Esophagus squamous epithelium (tissue), 5 donors: ENCODE results near the gene PTPRM. TPM values are rescaled to one million over a fixed set of nuclear protein-coding genes. Genes with fewer than 3 reads are reported as not detected.

ENCODE experiments used
- DNase-seq: peaks from one replicate; lab custom pipeline; 2025; lab: John Stamatoyannopoulos, UW
- H3K27ac ChIP-seq, 4 donors: fragments of 200-600 bp; sonication (generic); one replicate each; pipeline ENCODE4 v1.5.1; 2016 to 2019; ENCODE audit warnings: mild to moderate bottlenecking in 1 of 4
- H3K27me3 ChIP-seq, 4 donors: fragments of 200-600 bp; sonication (generic); 1 replicate in 3 of 4; 2 replicates in 1 of 4; pipeline versions ENCODE4 v1.5.1 to v1.6.0; 2017 to 2021; ENCODE audit warnings: antibody characterized with exemption in 1 of 4
- H3K36me3 ChIP-seq, 3 donors: fragments of 200-600 bp; sonication (generic); one replicate each; pipeline ENCODE4 v1.5.1; 2016 to 2019
- H3K4me1 ChIP-seq, 3 donors: fragments of 200-600 bp; sonication (generic); one replicate each; pipeline ENCODE4 v1.5.1; 2017 to 2019
- H3K4me3 ChIP-seq, 4 donors: fragments of 200-600 bp; sonication (generic); 1 replicate in 3 of 4; 2 replicates in 1 of 4; pipeline ENCODE4 v1.5.1; 2016 to 2019; ENCODE audit warnings: mild to moderate bottlenecking in 2 of 4, moderate library complexity in 1 of 4
- H3K9me3 ChIP-seq, 3 donors: fragments of 200-600 bp; sonication (generic); one replicate each; pipeline ENCODE4 v1.5.1; 2016 to 2019
- POLR2A ChIP-seq, 4 donors: fragments of 450-650 bp; IDR thresholded peaks; one replicate each; pipeline ENCODE4 v1.6.1; 2017; ENCODE audit warnings: antibody characterized with exemption in 4 of 4, mild to moderate bottlenecking in 4 of 4, moderate library complexity in 3 of 4
- WGBS, 2 donors: methylation state at CpG; one replicate each; pipeline ENCODE4 v1.1.5; 2018; 5-methylcytosine and 5-hydroxymethylcytosine counted together
- intact Hi-C: fragments of 100-400 bp; cut with DNase I; formaldehyde crosslinking; loops from one replicate; pipeline ENCODE4 v1.15.0; 2022
- total RNA-seq, 4 donors: library from RNA; depleted of rRNA; stranded (reverse); fragments of >200 nt; gene quantifications; one replicate each; pipeline ENCODE4 v1.1.0, GENCODE V29; 2016
- TF ChIP-seq, protein P1 (sequence below), 6 experiments: fragments of 450-650 bp in 4 of 6; fragments of 200-600 bp in 2 of 6; sonication (generic) in 2 of 6; IDR thresholded peaks; one replicate each; pipeline ENCODE4 v1.5.1; 2016 to 2019; ENCODE audit warnings: antibody characterized with exemption in 6 of 6, mild to moderate bottlenecking in 4 of 6, moderate library complexity in 4 of 6
- donor health status: DM: yes; HTN: yes; CAD: no.

The PTPRM gene
- total RNA-seq, 4 donors from 2014 or later = 6.5 to 38.7 (median 11.1) TPM

DNA sequence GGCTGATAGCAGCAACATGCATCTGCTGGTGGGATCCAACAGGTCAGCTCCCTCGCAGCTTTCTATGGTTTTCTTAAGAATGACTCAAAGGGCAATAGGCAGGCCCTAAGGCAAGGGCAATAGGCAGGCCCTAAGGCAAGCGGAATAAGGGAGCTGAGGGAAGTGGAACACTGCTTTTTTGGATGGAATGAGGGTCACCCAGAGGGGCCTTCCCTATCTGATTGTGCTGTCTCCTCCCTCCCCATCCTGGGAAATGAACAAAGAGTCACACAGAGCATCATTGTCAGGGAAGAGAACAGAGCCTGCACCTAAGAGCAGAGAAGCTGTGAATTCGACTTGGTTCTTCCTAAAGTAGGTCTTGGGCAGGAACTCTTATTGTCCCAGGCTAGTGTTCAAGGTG is 43.3 kb upstream of the PTPRM start:
- 76 to 80% methylated on average over 3 of the region's 3 CpGs for WGBS, 2 donors
- Histone ChIP-seq H3K9me3 (no peaks in the 10 kb centered on the region), H3K4me1 (no peaks in the 10 kb centered on the region), H3K27me3 (peaks cover 0 to 6% (median 0%) of the 10 kb centered on the region in 4 donors), H3K36me3 (no peaks in the 10 kb centered on the region), H3K4me3 (no peak overlapping the region), H3K27ac (no peak overlapping the region)
- TF ChIP-seq, protein P1, sequence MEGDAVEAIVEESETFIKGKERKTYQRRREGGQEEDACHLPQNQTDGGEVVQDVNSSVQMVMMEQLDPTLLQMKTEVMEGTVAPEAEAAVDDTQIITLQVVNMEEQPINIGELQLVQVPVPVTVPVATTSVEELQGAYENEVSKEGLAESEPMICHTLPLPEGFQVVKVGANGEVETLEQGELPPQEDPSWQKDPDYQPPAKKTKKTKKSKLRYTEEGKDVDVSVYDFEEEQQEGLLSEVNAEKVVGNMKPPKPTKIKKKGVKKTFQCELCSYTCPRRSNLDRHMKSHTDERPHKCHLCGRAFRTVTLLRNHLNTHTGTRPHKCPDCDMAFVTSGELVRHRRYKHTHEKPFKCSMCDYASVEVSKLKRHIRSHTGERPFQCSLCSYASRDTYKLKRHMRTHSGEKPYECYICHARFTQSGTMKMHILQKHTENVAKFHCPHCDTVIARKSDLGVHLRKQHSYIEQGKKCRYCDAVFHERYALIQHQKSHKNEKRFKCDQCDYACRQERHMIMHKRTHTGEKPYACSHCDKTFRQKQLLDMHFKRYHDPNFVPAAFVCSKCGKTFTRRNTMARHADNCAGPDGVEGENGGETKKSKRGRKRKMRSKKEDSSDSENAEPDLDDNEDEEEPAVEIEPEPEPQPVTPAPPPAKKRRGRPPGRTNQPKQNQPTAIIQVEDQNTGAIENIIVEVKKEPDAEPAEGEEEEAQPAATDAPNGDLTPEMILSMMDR (IDR thresholded peaks at IDR 0.05) = no peak
- no peak for TF ChIP-seq POLR2A (IDR thresholded peaks at IDR 0.05)
- intact Hi-C loops = no loop called here
- DNase-seq = no peak

DNA sequence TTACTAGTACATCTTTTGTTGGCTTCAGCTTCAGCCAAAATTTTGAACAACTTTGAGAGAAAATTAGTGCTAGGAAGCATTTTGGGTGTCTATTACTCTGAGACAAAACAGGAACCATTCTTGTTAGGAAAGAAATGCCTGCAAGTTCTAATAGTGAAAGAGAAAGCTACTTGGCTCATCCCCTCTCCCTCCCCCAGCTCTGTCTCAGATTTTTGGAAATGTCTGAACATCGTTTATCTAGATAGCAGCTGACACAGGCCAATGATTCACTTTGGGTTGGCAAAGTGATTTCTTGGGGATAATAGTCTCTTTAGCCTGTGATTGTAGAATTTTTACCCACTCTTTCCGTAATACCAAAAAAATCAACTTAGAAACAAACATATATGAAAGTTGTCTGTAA is 42.3 kb upstream of the PTPRM start:
- 39 to 42% methylated on average over 2 of the region's 2 CpGs for WGBS, 2 donors
- Histone ChIP-seq H3K27me3 (peaks cover 0 to 6% (median 0%) of the 10 kb centered on the region in 4 donors), H3K27ac (no peak overlapping the region), H3K4me3 (no peak overlapping the region), H3K9me3 (no peaks in the 10 kb centered on the region), H3K4me1 (no peaks in the 10 kb centered on the region), H3K36me3 (no peaks in the 10 kb centered on the region)
- intact Hi-C loops = no loop called here
- TF ChIP-seq, protein P1 (IDR thresholded peaks at IDR 0.05) = no peak
- TF ChIP-seq POLR2A (IDR thresholded peaks at IDR 0.05) = no peak
- no peak for DNase-seq

DNA sequence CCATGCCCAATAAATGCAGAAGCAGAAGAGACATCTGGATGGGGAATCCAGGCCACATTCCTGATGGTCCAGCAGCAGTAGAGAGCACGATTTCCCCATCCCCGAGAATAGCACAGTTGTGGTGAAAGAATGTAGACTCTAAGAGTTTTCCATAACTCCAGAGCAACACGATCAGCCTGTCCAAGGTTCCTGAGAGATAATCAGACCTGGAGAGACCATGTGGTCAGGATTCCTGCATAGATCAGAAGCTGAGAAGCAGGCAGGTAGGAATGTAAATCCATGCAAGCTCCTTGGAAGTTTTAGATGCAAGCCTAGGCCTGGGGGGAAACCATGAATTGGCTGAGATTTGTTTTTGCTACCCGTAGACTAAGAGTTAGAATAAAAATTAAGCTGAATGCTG is 34.2 kb upstream of the PTPRM start:
- peaks cover 0 to 5% (median 0%) of the 10 kb centered on the region in 3 donors for H3K4me1 ChIP-seq
- 83 to 84% methylated on average over 4 of the region's 4 CpGs for WGBS, 2 donors
- no peak for DNase-seq
- TF ChIP-seq, protein P1 (IDR thresholded peaks at IDR 0.05) = no peak
- no peak for TF ChIP-seq POLR2A (IDR thresholded peaks at IDR 0.05)
- H3K4me3 ChIP-seq = no peak overlapping the region
- H3K27me3 ChIP-seq = no peaks in the 10 kb centered on the region
- no peaks in the 10 kb centered on the region for H3K36me3 ChIP-seq
- no peaks in the 10 kb centered on the region for H3K9me3 ChIP-seq
- no peak overlapping the region for H3K27ac ChIP-seq
- intact Hi-C loops = no loop called here

DNA sequence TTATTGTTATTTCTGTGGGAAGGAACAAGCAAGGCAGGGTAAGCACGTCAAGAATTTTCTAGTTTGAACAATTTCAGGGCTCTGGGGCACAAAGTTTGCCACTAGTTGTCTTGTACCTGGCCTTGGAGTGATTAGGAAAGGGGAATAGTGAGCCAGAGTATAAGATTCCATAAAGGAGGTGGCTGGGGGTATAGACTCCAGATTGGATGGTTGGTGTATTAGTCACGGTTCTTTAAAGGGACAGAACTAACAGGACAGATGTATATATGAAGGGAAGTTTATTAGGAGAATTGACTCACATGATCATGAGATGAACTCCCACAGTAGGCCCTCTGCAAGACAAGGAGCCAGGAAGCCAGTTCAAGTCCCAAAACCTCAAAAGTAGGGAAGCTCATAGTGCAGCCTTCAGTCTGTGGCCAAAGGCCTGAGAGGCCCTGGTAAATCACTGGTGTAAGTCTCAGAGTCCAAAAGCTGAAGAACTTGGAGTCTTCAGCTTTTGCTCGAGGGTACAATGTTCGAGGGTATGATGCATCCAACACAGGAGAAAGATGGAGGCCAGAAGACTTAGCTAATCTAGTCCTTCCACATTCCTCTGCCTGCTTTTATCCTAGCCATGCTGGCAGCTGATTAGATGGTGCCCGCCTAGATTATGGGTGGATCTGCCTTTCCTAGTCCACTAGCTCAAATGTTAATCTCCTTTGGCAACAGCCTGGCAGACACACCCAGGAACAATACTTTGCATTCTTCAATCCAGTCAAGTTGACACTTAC is 31.5 kb upstream of the PTPRM start:
- WGBS, 2 donors = 40 to 42% methylated on average over 5 of the region's 5 CpGs
- Histone ChIP-seq H3K4me3 (no peak overlapping the region), H3K9me3 (no peaks in the 10 kb centered on the region), H3K36me3 (no peaks in the 10 kb centered on the region), H3K27ac (no peak overlapping the region), H3K27me3 (no peaks in the 10 kb centered on the region), H3K4me1 (peaks cover 0 to 5% (median 0%) of the 10 kb centered on the region in 3 donors)
- DNase-seq = no peak
- intact Hi-C loops = no loop called here
- TF ChIP-seq POLR2A (IDR thresholded peaks at IDR 0.05) = no peak
- TF ChIP-seq, protein P1 (IDR thresholded peaks at IDR 0.05) = no peak

DNA sequence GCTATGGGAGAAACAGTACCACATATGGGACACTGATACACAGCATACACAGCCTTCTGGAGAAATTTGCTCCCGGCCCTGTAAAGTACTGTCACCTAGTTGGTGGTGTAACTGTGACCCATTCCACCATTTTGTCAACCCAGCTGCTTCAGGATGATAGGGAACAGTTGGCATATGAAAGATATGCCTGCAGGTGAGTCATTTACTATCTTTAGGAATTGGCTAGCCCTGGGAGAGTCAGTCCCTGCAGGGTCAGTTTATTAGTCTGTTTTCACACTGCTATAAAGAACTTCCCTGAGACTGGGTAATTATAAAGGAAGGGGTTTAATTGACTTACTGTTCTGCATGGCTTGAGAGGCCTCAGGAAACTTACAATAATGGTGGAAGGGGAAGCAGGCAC is 30.0 kb upstream of the PTPRM start:
- Histone ChIP-seq H3K4me3 (no peak overlapping the region), H3K27ac (no peak overlapping the region), H3K4me1 (peaks cover 0 to 5% (median 0%) of the 10 kb centered on the region in 3 donors), H3K27me3 (no peaks in the 10 kb centered on the region), H3K9me3 (no peaks in the 10 kb centered on the region), H3K36me3 (no peaks in the 10 kb centered on the region)
- TF ChIP-seq POLR2A (IDR thresholded peaks at IDR 0.05) = no peak
- TF ChIP-seq, protein P1 (IDR thresholded peaks at IDR 0.05) = no peak
- 92 to 100% methylated on average over 1 of the region's 1 CpG for WGBS, 2 donors
- no peak for DNase-seq
- intact Hi-C loops = no loop called here
